Measurements from ENCODE around the gene PCCA.
"Not testable (repeated sequence)": the region's sequence is repeated elsewhere in the genome, so short reads cannot be mapped to it uniquely, and the experiment has no call there.

The PCCA gene

GRCh38 chr13:100510208-100510957 is 421.5 kb downstream of the PCCA start:
- no peak for DNase-seq (ENCODE audit: low spot score)

GRCh38 chr13:100511466-100511865 is 422.6 kb downstream of the PCCA start:
- no peak for DNase-seq (ENCODE audit: low spot score)

- DNase-seq (ENCODE audit: low spot score): no peak
Measured at GRCh38 chr13:100512422-100512821, 423.5 kb downstream of the PCCA start.

GRCh38 chr13:100513171-100513570 is 424.3 kb downstream of the PCCA start:
- no peak for DNase-seq (ENCODE audit: low spot score)

- no peak for DNase-seq (ENCODE audit: low spot score)
Measured at GRCh38 chr13:100513987-100514670, 425.2 kb downstream of the PCCA start.

DNA sequence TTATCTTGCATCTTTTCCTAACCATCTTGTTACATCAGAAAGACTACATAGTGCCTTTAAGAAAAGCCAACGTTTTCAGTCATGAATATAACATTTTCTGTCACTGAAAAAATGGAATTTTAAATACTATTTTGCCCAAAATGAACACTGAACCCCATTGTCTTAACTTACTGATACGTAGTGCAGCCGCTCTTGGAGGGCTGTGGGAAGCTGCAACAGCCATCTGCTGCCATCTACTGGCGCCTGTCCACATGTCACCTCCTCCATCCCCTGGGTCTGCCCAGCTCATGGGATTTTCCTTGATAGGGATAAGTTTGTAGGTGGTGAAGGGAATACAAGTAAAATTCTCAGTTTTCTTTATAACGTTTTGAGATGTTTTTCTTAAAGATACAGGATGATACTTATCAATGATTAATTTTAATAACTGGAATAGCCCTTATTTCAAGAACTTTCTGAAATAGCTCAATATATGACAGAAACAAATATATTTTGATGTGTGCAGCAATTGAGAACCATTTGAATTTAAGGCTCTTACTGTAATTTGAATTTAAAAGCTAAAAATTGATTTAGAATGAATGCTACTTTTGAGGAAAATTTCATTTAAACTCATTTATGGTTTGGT is 426.0 kb downstream of the PCCA start:
- peak; percentile 94 for DNase-seq (ENCODE audit: low spot score)

DNA sequence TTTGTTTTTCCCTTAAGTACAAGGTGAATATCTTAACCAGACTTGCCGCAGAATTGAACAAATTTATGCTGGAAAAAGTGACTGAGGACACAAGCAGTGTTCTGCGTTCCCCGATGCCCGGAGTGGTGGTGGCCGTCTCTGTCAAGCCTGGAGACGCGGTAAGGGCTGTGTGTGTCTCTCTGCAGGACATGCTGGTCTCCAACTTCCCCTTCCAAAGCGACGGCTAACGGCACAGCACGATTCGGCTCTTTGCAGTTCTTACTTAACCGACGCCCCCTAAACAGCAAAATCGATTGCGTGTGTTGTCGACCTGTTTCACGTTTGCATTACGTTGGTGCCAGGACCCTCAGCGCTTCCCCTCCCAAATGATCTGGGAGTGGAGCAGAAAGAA is 426.5 kb downstream of the PCCA start:
- DNase-seq (ENCODE audit: low spot score): no peak

DNA sequence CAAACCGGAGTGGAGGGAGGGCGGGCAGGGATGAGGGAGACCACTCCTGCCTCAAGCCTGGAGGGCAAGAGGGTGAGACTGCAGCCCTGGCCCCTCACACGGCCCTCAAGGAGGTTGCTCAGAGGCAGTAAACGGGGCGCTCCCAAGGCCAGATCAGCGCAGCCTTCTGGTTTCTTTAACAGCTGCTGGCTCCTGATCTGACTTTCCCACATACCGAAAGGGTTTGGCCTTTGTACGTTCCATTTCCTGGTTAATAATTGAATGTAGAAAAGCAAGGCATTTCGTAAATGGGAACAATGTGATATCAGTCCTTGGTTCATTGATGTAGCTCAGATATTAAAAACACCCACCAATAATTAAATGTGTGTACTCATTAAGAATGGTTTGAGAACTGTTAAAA is 428.2 kb downstream of the PCCA start:
- no peak for DNase-seq (ENCODE audit: low spot score)

DNA sequence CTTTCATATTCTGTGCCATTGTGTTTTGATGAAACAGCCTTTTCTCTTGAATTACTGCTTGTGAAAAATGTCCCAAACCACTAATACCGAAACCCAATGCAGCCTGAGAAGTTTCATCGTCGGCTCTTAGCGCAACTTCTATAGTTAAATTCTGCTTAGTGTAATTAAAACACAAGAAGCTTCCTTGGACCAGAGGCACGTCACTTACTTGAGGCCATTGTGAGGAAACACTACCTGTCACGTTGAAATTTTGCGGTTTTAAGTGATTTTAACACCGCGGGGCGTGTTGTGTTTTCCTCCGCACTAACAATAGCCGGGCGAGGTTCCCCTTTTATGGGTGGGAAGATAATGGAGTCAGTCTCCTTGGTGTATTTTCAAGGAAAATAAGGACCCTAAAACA is 428.8 kb downstream of the PCCA start:
- no peak for DNase-seq (ENCODE audit: low spot score)

DNA sequence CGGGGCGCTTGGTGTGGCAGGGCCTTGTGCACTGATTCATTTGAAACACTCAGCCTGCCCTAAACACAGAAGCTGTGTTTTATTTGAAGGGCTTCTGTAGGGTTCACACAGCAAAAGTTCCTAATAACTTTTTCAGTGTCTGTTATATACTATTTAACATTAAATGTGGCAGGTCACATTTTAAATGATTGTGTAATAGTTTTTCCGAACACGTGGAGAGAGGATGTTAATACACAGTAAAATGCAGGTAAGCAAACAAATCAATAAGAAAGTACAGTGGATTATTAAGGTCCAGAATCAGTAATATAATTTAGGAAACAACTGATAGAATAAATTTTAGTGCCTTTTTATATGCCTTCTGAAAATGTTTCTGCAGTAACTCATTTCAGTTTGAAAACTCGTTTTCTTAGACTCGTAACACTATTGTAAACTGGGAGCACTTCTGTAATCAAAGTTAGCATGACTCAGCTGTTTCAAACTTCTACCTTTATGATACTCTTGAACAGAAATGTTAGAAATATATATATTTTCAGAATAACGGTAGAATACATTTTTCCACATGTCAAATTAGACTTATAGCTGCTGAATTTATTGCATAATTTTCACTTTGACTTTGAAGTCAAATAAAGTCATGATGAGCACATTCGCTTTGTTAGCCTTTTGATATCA is 429.6 kb downstream of the PCCA start:
- no peak for DNase-seq (ENCODE audit: low spot score)

GRCh38 chr13:100519626-100520025 is 430.7 kb downstream of the PCCA start:
- no peak for DNase-seq (ENCODE audit: low spot score)

- DNase-seq (ENCODE audit: low spot score): no peak
Measured at GRCh38 chr13:100520936-100521850, 432.3 kb downstream of the PCCA start.

- no peak for DNase-seq (ENCODE audit: low spot score)
Measured at GRCh38 chr13:100521851-100522617, 433.1 kb downstream of the PCCA start.

- DNase-seq (ENCODE audit: low spot score): no peak
Measured at GRCh38 chr13:100522618-100523309, 433.9 kb downstream of the PCCA start.

GRCh38 chr13:100523411-100523810 is 434.5 kb downstream of the PCCA start:
- no peak for DNase-seq (ENCODE audit: low spot score)

GRCh38 chr13:100523981-100524386 is 435.1 kb downstream of the PCCA start:
- DNase-seq (ENCODE audit: low spot score): no peak

DNA sequence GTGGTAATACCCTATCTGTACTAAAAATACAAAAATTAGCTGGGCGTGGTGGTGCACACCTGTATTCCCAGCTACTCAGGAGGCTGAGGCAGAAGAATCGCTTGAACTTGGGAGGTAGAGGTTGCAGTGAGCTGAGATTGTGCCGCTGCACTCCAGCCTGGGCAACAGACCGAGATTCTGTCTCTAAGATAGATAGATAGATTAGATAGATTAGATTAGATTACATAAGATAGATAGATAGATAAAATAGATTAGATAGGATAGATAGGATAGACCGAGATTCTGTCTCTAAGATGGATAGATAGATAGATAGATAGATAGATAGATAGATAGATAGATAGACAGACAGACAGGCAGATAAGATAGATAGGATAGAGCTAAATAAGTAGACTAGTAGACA is 435.8 kb downstream of the PCCA start:
- not testable (repeated sequence) for DNase-seq (ENCODE audit: low spot score)

GRCh38 chr13:100525453-100526317 is 436.8 kb downstream of the PCCA start:
- DNase-seq (ENCODE audit: low spot score): no peak

- DNase-seq (ENCODE audit: low spot score): no peak
Measured at GRCh38 chr13:100526318-100527000, 437.6 kb downstream of the PCCA start.
